Measurements from ENCODE around the gene PEX5L.

Gene PEX5L

GRCh38 chr3:179995406-179995805 is 41.3 kb downstream of the PEX5L start:
- Histone ChIP-seq H3K79me2 (ENCODE audit: insufficient read depth, low read length) (no peaks in the 10 kb centered on the region), H3K9ac (ENCODE audit: low read length) (no peak overlapping the region), H3K27me3 (ENCODE audit: low read length) (no peaks in the 10 kb centered on the region), H3K4me3 (ENCODE audit: insufficient read depth, low read length, poor library complexity, severe bottlenecking) (no peak overlapping the region), H2AFZ (ENCODE audit: low read depth, low read length, severe bottlenecking) (no peak overlapping the region), H3F3A (ENCODE audit: insufficient read depth) (no peaks in the 10 kb centered on the region), H3K27ac (ENCODE audit: low read depth, low read length) (no peak overlapping the region), H3K4me2 (ENCODE audit: low read depth, low read length, poor library complexity, severe bottlenecking) (no peak overlapping the region), H4K20me1 (ENCODE audit: low read depth, low read length) (no peaks in the 10 kb centered on the region), H3K36me3 (ENCODE audit: low read length) (no peaks in the 10 kb centered on the region), H3K9me3 (ENCODE audit: insufficient read depth, low read length) (no peaks in the 10 kb centered on the region), H3K9me2 (replicated peaks; ENCODE audit: insufficient read depth, low read length) (no peaks in the 10 kb centered on the region)
- no peak for TF ChIP-seq EZH2phosphoT487 (conservative IDR thresholded peaks at IDR 0.05; ENCODE audit: low read length)
- no peak for TF ChIP-seq CTCF (IDR thresholded peaks at IDR 0.05; ENCODE audit: insufficient read depth, low read length, poor library complexity, severe bottlenecking)

DNA sequence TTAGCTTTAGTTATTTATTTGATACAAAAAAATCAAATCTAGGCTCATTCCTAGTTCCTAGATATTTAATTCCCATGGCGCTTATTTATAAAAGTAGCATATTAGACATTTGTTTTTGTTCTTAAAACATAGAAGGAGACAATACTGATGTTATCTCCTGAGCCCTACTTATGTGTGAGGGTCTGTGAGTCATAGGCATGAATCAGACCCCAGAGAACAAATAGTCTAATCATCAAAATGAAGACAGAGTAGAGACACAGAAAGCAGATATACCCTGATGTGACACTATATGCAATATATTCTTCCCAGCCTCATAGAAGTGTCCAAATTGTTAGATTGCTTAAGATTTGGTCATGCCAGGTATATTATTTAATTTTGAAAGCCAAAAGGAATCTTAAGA is 44.9 kb downstream of the PEX5L start:
- Histone ChIP-seq H3K9me2 (replicated peaks; ENCODE audit: insufficient read depth, low read length) (no peaks in the 10 kb centered on the region), H3F3A (ENCODE audit: insufficient read depth) (no peaks in the 10 kb centered on the region), H3K27ac (ENCODE audit: low read depth, low read length) (no peak overlapping the region), H3K4me2 (ENCODE audit: low read depth, low read length, poor library complexity, severe bottlenecking) (no peak overlapping the region), H4K20me1 (ENCODE audit: low read depth, low read length) (no peaks in the 10 kb centered on the region), H3K36me3 (ENCODE audit: low read length) (no peaks in the 10 kb centered on the region), H3K27me3 (ENCODE audit: low read length) (no peaks in the 10 kb centered on the region), H3K9ac (ENCODE audit: low read length) (no peak overlapping the region), H3K9me3 (ENCODE audit: insufficient read depth, low read length) (no peaks in the 10 kb centered on the region), H3K79me2 (ENCODE audit: insufficient read depth, low read length) (no peaks in the 10 kb centered on the region), H2AFZ (ENCODE audit: low read depth, low read length, severe bottlenecking) (no peak overlapping the region), H3K4me3 (ENCODE audit: insufficient read depth, low read length, poor library complexity, severe bottlenecking) (no peak overlapping the region)
- TF ChIP-seq EZH2phosphoT487 (conservative IDR thresholded peaks at IDR 0.05; ENCODE audit: low read length) (no peak), CTCF (IDR thresholded peaks at IDR 0.05; ENCODE audit: insufficient read depth, low read length, poor library complexity, severe bottlenecking) (no peak)

- no peaks in the 10 kb centered on the region for H4K20me1 ChIP-seq (ENCODE audit: low read depth, low read length)
- H3K9me2 ChIP-seq (replicated peaks; ENCODE audit: insufficient read depth, low read length), result no peaks in the 10 kb centered on the region
- H3K36me3 ChIP-seq (ENCODE audit: low read length), result no peaks in the 10 kb centered on the region
- H3F3A ChIP-seq (ENCODE audit: insufficient read depth), result no peaks in the 10 kb centered on the region
- H3K4me3 ChIP-seq (ENCODE audit: insufficient read depth, low read length, poor library complexity, severe bottlenecking), result no peak overlapping the region
- no peak overlapping the region for H3K9ac ChIP-seq (ENCODE audit: low read length)
- H3K27me3 ChIP-seq (ENCODE audit: low read length), result no peaks in the 10 kb centered on the region
- no peaks in the 10 kb centered on the region for H3K79me2 ChIP-seq (ENCODE audit: insufficient read depth, low read length)
- no peak overlapping the region for H2AFZ ChIP-seq (ENCODE audit: low read depth, low read length, severe bottlenecking)
- H3K27ac ChIP-seq (ENCODE audit: low read depth, low read length), result no peak overlapping the region
- no peaks in the 10 kb centered on the region for H3K9me3 ChIP-seq (ENCODE audit: insufficient read depth, low read length)
- H3K4me2 ChIP-seq (ENCODE audit: low read depth, low read length, poor library complexity, severe bottlenecking), result no peak overlapping the region
- TF ChIP-seq CTCF (IDR thresholded peaks at IDR 0.05; ENCODE audit: insufficient read depth, low read length, poor library complexity, severe bottlenecking) (no peak), EZH2phosphoT487 (conservative IDR thresholded peaks at IDR 0.05; ENCODE audit: low read length) (no peak)
Observed at GRCh38 chr3:179991104-179991503, 45.6 kb downstream of the PEX5L start.

GRCh38 chr3:179981646-179982045 is 55.1 kb downstream of the PEX5L start:
- no peak overlapping the region for H2AFZ ChIP-seq (ENCODE audit: low read depth, low read length, severe bottlenecking)
- H4K20me1 ChIP-seq (ENCODE audit: low read depth, low read length), result no peaks in the 10 kb centered on the region
- no peak overlapping the region for H3K4me2 ChIP-seq (ENCODE audit: low read depth, low read length, poor library complexity, severe bottlenecking)
- H3K27ac ChIP-seq (ENCODE audit: low read depth, low read length), result no peak overlapping the region
- H3K36me3 ChIP-seq (ENCODE audit: low read length), result no peaks in the 10 kb centered on the region
- no peaks in the 10 kb centered on the region for H3K9me3 ChIP-seq (ENCODE audit: insufficient read depth, low read length)
- no peaks in the 10 kb centered on the region for H3F3A ChIP-seq (ENCODE audit: insufficient read depth)
- no peaks in the 10 kb centered on the region for H3K9me2 ChIP-seq (replicated peaks; ENCODE audit: insufficient read depth, low read length)
- no peaks in the 10 kb centered on the region for H3K27me3 ChIP-seq (ENCODE audit: low read length)
- no peaks in the 10 kb centered on the region for H3K79me2 ChIP-seq (ENCODE audit: insufficient read depth, low read length)
- TF ChIP-seq EZH2phosphoT487 (conservative IDR thresholded peaks at IDR 0.05; ENCODE audit: low read length) (no peak), CTCF (IDR thresholded peaks at IDR 0.05; ENCODE audit: insufficient read depth, low read length, poor library complexity, severe bottlenecking) (no peak)
- H3K9ac ChIP-seq (ENCODE audit: low read length), result no peak overlapping the region
- H3K4me3 ChIP-seq (ENCODE audit: insufficient read depth, low read length, poor library complexity, severe bottlenecking), result no peak overlapping the region
